ENCODE measurements around the gene MARK3. TPM values are rescaled to one million over a fixed set of nuclear protein-coding genes. Genes with fewer than 3 reads are reported as not detected.
"Not testable (repeated sequence)": the region's sequence is repeated elsewhere in the genome, so short reads cannot be mapped to it uniquely, and the experiment has no call there.

Gene MARK3
- total and polyA plus RNA-seq, 9 donors = 54.7 to 83.3 (median 59.1) TPM

DNA sequence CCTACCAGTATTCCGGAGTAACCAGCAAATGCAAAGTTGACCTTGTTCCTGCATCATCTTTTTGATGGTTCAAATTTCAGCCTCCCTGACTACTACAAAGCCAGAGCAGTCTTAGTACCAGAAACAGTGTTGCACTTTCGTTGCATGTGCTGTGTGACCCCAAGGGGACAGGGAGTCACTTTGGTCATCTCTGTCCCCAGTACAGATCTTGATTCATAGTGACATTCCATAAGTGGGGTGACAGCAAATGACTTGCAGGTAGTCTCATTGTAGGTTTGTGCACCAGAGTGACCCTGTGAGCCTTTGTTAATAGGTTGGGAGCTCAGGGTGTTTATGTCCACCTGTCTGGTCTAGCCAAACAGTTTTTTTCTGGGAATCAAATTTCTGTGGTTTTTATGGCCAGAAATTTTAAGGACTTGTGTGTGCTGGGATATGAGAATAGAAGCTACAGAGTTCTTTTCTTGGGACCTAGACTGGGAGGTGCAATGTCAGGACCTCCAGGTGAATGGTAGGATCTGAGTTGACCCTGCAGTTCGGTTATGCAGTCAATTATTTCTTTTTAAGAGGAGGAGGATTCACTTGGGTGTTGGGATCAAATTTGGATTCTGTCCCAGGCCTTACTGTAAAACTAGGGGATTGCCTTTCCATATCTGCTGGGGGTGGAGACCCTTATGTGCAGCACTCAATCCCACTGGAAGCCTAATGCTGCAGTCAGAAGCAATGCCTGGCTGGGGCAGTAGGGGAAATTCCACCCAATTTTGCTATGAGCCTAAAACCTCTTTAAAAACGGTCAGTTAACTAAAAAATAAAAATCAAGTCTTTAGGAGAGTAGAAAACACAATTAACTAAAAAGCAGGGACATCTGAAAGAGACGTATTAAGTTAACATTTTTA lies 41.1 kb upstream of the MARK3 start:
- no peak overlapping the region for H3K4me3 ChIP-seq (ENCODE audit: low read length)

DNA sequence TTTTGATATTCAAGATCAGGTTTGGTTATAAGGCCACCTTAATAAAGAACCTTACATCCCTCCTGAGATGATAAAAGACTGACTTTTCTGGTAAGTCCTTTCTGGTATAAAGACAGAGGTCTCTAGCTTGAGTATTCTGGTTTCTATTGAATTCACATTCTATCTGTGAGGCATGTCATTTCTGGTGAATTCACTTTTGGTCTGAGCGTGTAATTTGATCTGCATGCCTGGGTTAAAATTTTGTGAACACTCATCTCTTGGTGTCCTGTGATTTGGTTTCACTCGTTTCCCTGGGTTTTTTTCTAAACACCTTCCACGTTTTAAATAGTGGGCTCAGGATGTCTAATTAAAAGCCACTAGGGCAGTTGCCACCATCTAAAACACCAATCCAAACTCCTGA lies 38.9 kb upstream of the MARK3 start:
- no peak for DNase-seq
- Histone ChIP-seq H3K4me3 (ENCODE audit: low read length) (no peak overlapping the region), H3K36me3 (ENCODE audit: control insufficient read depth, insufficient read depth, low read length) (peaks cover 34% of the 10 kb centered on the region), H3K27me3 (ENCODE audit: control insufficient read depth, insufficient read depth, low read length) (no peaks in the 10 kb centered on the region), H3K4me1 (ENCODE audit: control insufficient read depth, insufficient read depth, low read length) (no peaks in the 10 kb centered on the region), H3K27ac (ENCODE audit: low read length) (no peak overlapping the region), H3K9me3 (replicated peaks; ENCODE audit: control insufficient read depth, low read depth, low read length) (no peaks in the 10 kb centered on the region)
- no CpG with 5 or more reads among the region's 3 CpGs for WGBS (ENCODE audit: insufficient coverage)

More for the DNA sequence above, 41.1 kb upstream of the MARK3 start:
- Histone ChIP-seq H3K36me3 (ENCODE audit: control insufficient read depth, insufficient read depth, low read length) (peaks cover 54% of the 10 kb centered on the region), H3K4me1 (ENCODE audit: control insufficient read depth, insufficient read depth, low read length) (no peaks in the 10 kb centered on the region), H3K9me3 (replicated peaks; ENCODE audit: control insufficient read depth, low read depth, low read length) (no peaks in the 10 kb centered on the region), H3K27ac (ENCODE audit: low read length) (no peak overlapping the region), H3K27me3 (ENCODE audit: control insufficient read depth, insufficient read depth, low read length) (no peaks in the 10 kb centered on the region)
- DNase-seq = no peak
- WGBS (ENCODE audit: insufficient coverage) = 76% methylated on average over 3 of the region's 5 CpGs

DNA sequence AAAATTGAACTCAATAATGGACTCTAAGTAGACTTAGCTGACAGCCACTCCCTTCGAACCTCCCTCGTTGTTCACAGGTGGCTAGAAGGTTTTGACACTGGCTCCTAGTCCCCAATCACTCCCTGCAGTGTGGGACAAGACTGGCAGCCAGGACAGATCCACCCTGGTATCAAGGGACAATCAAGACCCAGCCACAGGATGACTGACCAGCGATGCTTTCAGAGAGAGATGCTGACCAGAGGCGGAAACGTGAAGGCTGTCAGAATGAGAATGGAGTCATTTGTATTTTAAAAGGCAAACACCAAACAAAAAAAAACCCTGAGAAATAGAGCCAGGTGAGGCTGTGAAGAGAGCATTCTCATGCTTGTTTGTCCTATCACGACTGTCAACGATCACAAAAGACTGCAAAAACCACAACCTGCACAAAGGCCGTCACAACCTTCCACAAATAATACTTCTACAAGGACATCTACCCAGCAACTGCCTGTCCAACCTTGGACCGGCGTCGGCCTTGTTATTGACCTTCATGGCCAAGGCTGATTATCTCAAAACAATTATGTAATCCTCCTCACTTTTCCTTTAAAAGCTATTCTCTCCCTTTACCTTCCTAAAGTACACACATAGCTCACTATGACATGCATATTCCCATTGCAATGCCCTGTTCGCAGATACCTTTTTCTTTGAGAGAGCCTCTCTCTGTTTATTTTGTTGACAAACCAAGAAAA lies 38.0 kb upstream of the MARK3 start:
- no peaks in the 10 kb centered on the region for H3K4me1 ChIP-seq (ENCODE audit: control insufficient read depth, insufficient read depth, low read length)
- no peaks in the 10 kb centered on the region for H3K9me3 ChIP-seq (replicated peaks; ENCODE audit: control insufficient read depth, low read depth, low read length)
- peaks cover 24% of the 10 kb centered on the region for H3K36me3 ChIP-seq (ENCODE audit: control insufficient read depth, insufficient read depth, low read length)
- 81% methylated on average over 8 of the region's 12 CpGs for WGBS (ENCODE audit: insufficient coverage)
- no peak overlapping the region for H3K4me3 ChIP-seq (ENCODE audit: low read length)
- no peak overlapping the region for H3K27ac ChIP-seq (ENCODE audit: low read length)
- no peak for DNase-seq
- H3K27me3 ChIP-seq (ENCODE audit: control insufficient read depth, insufficient read depth, low read length) = no peaks in the 10 kb centered on the region

DNA sequence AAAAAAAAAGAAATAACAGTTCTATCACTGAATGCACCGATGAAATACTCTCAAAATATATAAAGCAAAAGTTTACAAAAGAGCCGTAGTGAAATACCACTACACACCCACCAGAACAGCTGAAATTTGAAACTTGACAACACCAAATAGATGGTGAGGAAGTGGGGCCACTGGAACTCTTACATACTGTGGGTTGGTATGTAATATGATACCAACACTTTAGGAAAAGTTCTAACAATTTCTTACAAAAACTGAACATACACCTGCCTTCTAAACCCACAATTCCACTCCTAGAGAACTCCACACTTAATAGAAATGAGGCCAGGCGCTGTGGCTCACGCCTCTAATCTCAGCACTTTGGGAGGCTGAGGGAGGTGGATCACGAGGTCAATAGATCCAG lies 37.1 kb upstream of the MARK3 start:
- H3K4me3 ChIP-seq (ENCODE audit: low read length) = no peak overlapping the region
- 82% methylated on average over 2 of the region's 5 CpGs for WGBS (ENCODE audit: insufficient coverage)
- H3K9me3 ChIP-seq (replicated peaks; ENCODE audit: control insufficient read depth, low read depth, low read length) = no peaks in the 10 kb centered on the region
- H3K27me3 ChIP-seq (ENCODE audit: control insufficient read depth, insufficient read depth, low read length) = no peaks in the 10 kb centered on the region
- H3K36me3 ChIP-seq (ENCODE audit: control insufficient read depth, insufficient read depth, low read length) = peaks cover 17% of the 10 kb centered on the region
- DNase-seq = no peak
- H3K4me1 ChIP-seq (ENCODE audit: control insufficient read depth, insufficient read depth, low read length) = no peaks in the 10 kb centered on the region
- no peak overlapping the region for H3K27ac ChIP-seq (ENCODE audit: low read length)

DNA sequence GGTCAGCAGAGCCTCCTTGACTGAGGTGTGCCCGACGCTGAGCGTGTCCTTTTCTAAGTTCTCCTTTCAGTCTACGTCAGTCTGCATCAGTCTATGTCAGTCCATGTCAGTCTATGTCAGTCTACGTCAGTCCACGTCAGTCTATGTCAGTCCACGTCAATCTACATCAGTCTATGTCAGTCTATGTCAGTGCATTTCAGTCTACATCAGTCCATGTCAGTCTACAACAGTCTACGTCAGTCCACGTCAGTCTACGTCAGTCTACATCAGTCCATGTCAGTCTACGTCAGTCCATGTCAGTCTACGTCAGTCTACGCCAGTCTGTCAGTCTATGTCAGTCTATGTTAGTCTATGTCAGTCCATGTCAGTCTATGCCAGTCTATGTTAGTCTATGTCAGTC lies 35.2 kb upstream of the MARK3 start:
- WGBS (ENCODE audit: insufficient coverage) = 87% methylated on average over 13 of the region's 13 CpGs

DNA sequence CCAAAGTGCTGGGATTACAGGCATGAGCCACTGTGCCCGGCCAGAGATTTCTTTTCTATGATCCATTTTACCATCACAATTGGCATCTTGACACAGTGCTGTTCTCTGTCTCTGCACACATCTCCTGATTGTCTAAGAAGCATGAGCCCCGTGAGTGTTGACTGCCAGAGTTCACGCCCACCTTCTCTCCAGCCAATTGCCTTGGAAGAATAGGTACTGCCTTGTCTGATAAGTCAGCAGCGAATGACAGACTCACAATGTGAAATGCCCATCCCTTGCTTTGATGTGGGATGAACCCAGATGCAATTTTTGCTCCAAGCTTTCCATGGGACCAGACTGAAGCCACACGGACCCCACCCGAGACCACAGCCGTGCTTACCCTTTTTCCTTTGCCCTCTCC lies 31.9 kb upstream of the MARK3 start:
- H3K27me3 ChIP-seq (ENCODE audit: control insufficient read depth, insufficient read depth, low read length) = peaks cover 7% of the 10 kb centered on the region
- H3K4me1 ChIP-seq (ENCODE audit: control insufficient read depth, insufficient read depth, low read length) = no peaks in the 10 kb centered on the region
- H3K36me3 ChIP-seq (ENCODE audit: control insufficient read depth, insufficient read depth, low read length) = no peaks in the 10 kb centered on the region
- no peaks in the 10 kb centered on the region for H3K9me3 ChIP-seq (replicated peaks; ENCODE audit: control insufficient read depth, low read depth, low read length)
- WGBS (ENCODE audit: insufficient coverage) = 73% methylated on average over 7 of the region's 7 CpGs
- H3K27ac ChIP-seq (ENCODE audit: low read length) = no peak overlapping the region
- no peak overlapping the region for H3K4me3 ChIP-seq (ENCODE audit: low read length)
- no peak for DNase-seq

More for the DNA sequence above, 35.2 kb upstream of the MARK3 start:
- Histone ChIP-seq H3K36me3 (ENCODE audit: control insufficient read depth, insufficient read depth, low read length) (peaks cover 2% of the 10 kb centered on the region), H3K27ac (ENCODE audit: low read length) (no peak overlapping the region), H3K27me3 (ENCODE audit: control insufficient read depth, insufficient read depth, low read length) (no peaks in the 10 kb centered on the region), H3K4me3 (ENCODE audit: low read length) (no peak overlapping the region), H3K4me1 (ENCODE audit: control insufficient read depth, insufficient read depth, low read length) (no peaks in the 10 kb centered on the region), H3K9me3 (replicated peaks; ENCODE audit: control insufficient read depth, low read depth, low read length) (no peaks in the 10 kb centered on the region)
- no peak for DNase-seq

DNA sequence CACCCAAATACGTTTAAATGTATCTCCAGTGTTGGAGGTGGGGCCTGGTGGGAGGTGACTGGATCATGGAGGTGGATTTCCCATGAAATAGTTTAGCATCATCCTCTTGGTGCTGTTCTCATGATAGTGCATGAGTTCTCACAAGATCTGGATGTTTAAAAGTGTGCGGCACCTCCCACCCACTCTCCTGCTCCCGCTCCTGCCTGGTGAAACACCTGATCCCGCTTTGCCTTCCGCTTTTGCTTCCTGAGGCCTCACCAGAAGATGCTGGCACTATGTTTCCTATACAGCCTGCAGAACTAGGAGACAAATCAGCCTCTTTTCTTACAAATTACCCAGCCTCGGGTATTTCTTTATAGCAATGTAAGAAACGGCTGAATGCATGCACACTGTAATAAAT lies 31.1 kb upstream of the MARK3 start:
- peaks cover 7% of the 10 kb centered on the region for H3K27me3 ChIP-seq (ENCODE audit: control insufficient read depth, insufficient read depth, low read length)
- no peak for DNase-seq
- no peaks in the 10 kb centered on the region for H3K4me1 ChIP-seq (ENCODE audit: control insufficient read depth, insufficient read depth, low read length)
- H3K27ac ChIP-seq (ENCODE audit: low read length) = no peak overlapping the region
- H3K9me3 ChIP-seq (replicated peaks; ENCODE audit: control insufficient read depth, low read depth, low read length) = no peaks in the 10 kb centered on the region
- H3K4me3 ChIP-seq (ENCODE audit: low read length) = no peak overlapping the region
- H3K36me3 ChIP-seq (ENCODE audit: control insufficient read depth, insufficient read depth, low read length) = no peaks in the 10 kb centered on the region
- 77% methylated on average over 4 of the region's 7 CpGs for WGBS (ENCODE audit: insufficient coverage)

DNA sequence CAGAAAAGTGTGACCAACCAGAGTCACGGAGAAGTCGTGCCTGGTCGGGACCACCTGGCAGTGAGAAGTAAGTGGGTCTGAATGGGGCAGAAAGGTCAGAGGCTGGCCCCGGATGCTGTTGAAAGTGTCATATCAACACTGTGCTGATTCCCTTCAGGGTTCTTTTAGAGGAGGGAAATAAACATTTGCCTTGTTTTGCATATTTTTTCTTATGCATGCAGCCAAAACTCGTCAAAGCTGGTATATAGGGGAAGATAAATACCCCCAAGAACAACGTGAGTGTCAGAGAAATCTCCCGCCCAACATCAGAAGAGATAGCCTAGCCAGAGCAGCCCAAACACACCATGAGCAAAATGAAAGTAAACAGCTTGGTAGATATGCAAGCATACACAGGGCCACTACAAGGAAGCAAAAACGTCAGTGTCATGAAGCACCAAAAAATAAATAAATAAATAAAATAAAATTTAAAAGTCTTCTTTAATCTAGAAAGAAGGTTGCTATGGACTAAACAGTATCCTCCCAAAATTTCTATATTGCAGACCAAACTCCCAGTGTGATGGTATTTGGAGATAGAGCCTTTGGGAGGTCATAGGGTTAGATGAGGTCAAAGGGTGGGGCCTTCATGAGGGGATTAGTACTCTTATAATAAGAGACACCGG lies 29.1 kb upstream of the MARK3 start:
- H3K9me3 ChIP-seq (replicated peaks; ENCODE audit: control insufficient read depth, low read depth, low read length) = no peaks in the 10 kb centered on the region
- H3K27ac ChIP-seq (ENCODE audit: low read length) = no peak overlapping the region
- no peaks in the 10 kb centered on the region for H3K36me3 ChIP-seq (ENCODE audit: control insufficient read depth, insufficient read depth, low read length)
- 80% methylated on average over 4 of the region's 9 CpGs for WGBS (ENCODE audit: insufficient coverage)
- no peaks in the 10 kb centered on the region for H3K4me1 ChIP-seq (ENCODE audit: control insufficient read depth, insufficient read depth, low read length)
- no peak for DNase-seq
- H3K27me3 ChIP-seq (ENCODE audit: control insufficient read depth, insufficient read depth, low read length) = peaks cover 7% of the 10 kb centered on the region
- no peak overlapping the region for H3K4me3 ChIP-seq (ENCODE audit: low read length)

DNA sequence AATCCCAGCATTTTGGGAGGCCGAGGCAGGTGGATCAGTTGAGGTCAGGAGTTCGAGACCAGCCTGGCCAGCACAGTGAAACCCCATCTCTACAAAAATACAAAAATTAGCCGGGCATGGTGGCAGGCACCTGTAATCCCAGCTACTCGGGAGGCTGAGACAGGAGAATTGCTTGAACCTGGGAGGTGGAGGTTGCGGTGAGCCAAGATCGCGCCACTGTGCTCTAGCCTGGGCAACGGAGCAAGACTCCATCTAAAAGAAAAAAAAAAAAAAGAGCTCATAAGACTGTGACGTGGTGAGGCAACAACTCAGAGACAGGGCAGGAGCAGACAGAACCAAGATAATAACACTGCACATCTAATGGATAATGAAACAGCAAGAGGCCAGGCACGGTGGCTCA lies 27.7 kb upstream of the MARK3 start:
- WGBS (ENCODE audit: insufficient coverage) = 86% methylated on average over 7 of the region's 10 CpGs
- not testable (repeated sequence) for H3K36me3 ChIP-seq (ENCODE audit: control insufficient read depth, insufficient read depth, low read length); H3K4me1 ChIP-seq (ENCODE audit: control insufficient read depth, insufficient read depth, low read length); H3K27ac ChIP-seq (ENCODE audit: low read length); H3K27me3 ChIP-seq (ENCODE audit: control insufficient read depth, insufficient read depth, low read length); H3K9me3 ChIP-seq (replicated peaks; ENCODE audit: control insufficient read depth, low read depth, low read length); H3K4me3 ChIP-seq (ENCODE audit: low read length); DNase-seq

DNA sequence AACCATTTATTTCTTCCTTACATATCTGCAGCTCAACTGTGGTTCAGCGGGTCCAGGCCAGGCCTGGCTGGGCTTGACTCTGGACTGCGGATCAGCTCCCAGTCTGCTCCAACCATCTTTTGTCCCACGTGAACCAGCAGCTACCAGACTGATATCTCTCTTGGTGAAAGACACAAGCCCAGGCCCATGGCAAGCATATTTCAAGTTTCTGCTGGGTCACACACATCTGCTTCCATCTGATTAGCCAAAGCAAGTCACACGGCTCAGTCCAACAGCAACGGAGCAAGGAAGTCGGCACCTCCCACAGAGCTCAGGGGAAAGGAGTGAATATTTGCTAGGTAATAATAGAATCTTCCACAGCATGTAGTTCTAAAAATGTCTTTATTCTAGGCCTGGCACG lies 24.7 kb upstream of the MARK3 start:
- DNase-seq = no peak
- no peaks in the 10 kb centered on the region for H3K4me1 ChIP-seq (ENCODE audit: control insufficient read depth, insufficient read depth, low read length)
- peaks cover 9% of the 10 kb centered on the region for H3K27me3 ChIP-seq (ENCODE audit: control insufficient read depth, insufficient read depth, low read length)
- WGBS (ENCODE audit: insufficient coverage) = 88% methylated on average over 3 of the region's 7 CpGs
- H3K36me3 ChIP-seq (ENCODE audit: control insufficient read depth, insufficient read depth, low read length) = no peaks in the 10 kb centered on the region
- H3K4me3 ChIP-seq (ENCODE audit: low read length) = no peak overlapping the region
- H3K27ac ChIP-seq (ENCODE audit: low read length) = no peak overlapping the region
- peaks cover 6% of the 10 kb centered on the region for H3K9me3 ChIP-seq (replicated peaks; ENCODE audit: control insufficient read depth, low read depth, low read length)
